ENCODE results near the gene DOC2B.
"Not testable (repeated sequence)": the region's sequence is repeated elsewhere in the genome, so short reads cannot be mapped to it uniquely, and the experiment has no call there.

Gene DOC2B

GRCh38 chr17:210402-210801, 29.0 kb upstream of the DOC2B start:
- no peak overlapping the region for H3K27ac ChIP-seq (ENCODE audit: low read depth, low read length)
- H3K9ac ChIP-seq (ENCODE audit: low read depth in 1 of 2, low read length in 2 of 2) = no peak overlapping the region
- H3K4me3 ChIP-seq (ENCODE audit: low read depth in 1 of 2, low read length in 2 of 2) = no peak overlapping the region
- peaks cover 0 to 6% of the 10 kb centered on the region in 2 donors for H3K36me3 ChIP-seq (ENCODE audit: control insufficient read depth in 1 of 2, insufficient read depth in 2 of 2, low read length in 2 of 2)
- no peaks in the 10 kb centered on the region for H3K9me3 ChIP-seq (ENCODE audit: control insufficient read depth in 1 of 2, low read length in 2 of 2)
- no peaks in the 10 kb centered on the region for H3K27me3 ChIP-seq (ENCODE audit: control insufficient read depth in 1 of 2, insufficient read depth in 2 of 2, low read length in 2 of 2)
- no peaks in the 10 kb centered on the region for H3K4me1 ChIP-seq (ENCODE audit: control insufficient read depth in 1 of 2, insufficient read depth in 2 of 2, low read length in 2 of 2)

GRCh38 chr17:208429-208828, 27.0 kb upstream of the DOC2B start:
- Histone ChIP-seq H3K36me3 (ENCODE audit: control insufficient read depth in 1 of 2, insufficient read depth in 2 of 2, low read length in 2 of 2) (peaks cover 0 to 6% of the 10 kb centered on the region in 2 donors), H3K4me1 (ENCODE audit: control insufficient read depth in 1 of 2, insufficient read depth in 2 of 2, low read length in 2 of 2) (no peaks in the 10 kb centered on the region), H3K4me3 (ENCODE audit: low read depth in 1 of 2, low read length in 2 of 2) (no peak overlapping the region), H3K27ac (ENCODE audit: low read depth, low read length) (no peak overlapping the region), H3K9me3 (ENCODE audit: control insufficient read depth in 1 of 2, low read length in 2 of 2) (no peaks in the 10 kb centered on the region), H3K27me3 (ENCODE audit: control insufficient read depth in 1 of 2, insufficient read depth in 2 of 2, low read length in 2 of 2) (no peaks in the 10 kb centered on the region), H3K9ac (ENCODE audit: low read depth in 1 of 2, low read length in 2 of 2) (no peak overlapping the region)

GRCh38 chr17:207775-208174, 26.3 kb upstream of the DOC2B start:
- Histone ChIP-seq H3K9ac (ENCODE audit: low read depth in 1 of 2, low read length in 2 of 2) (no peak overlapping the region), H3K9me3 (ENCODE audit: control insufficient read depth in 1 of 2, low read length in 2 of 2) (no peaks in the 10 kb centered on the region), H3K27ac (ENCODE audit: low read depth, low read length) (no peak overlapping the region), H3K27me3 (ENCODE audit: control insufficient read depth in 1 of 2, insufficient read depth in 2 of 2, low read length in 2 of 2) (no peaks in the 10 kb centered on the region), H3K36me3 (ENCODE audit: control insufficient read depth in 1 of 2, insufficient read depth in 2 of 2, low read length in 2 of 2) (peaks cover 0 to 6% of the 10 kb centered on the region in 2 donors), H3K4me1 (ENCODE audit: control insufficient read depth in 1 of 2, insufficient read depth in 2 of 2, low read length in 2 of 2) (no peaks in the 10 kb centered on the region), H3K4me3 (ENCODE audit: low read depth in 1 of 2, low read length in 2 of 2) (no peak overlapping the region)

- no peak overlapping the region for H3K4me3 ChIP-seq (ENCODE audit: low read depth in 1 of 2, low read length in 2 of 2)
- no peak overlapping the region for H3K9ac ChIP-seq (ENCODE audit: low read depth in 1 of 2, low read length in 2 of 2)
- no peak overlapping the region for H3K27ac ChIP-seq (ENCODE audit: low read depth, low read length)
- H3K36me3 ChIP-seq (ENCODE audit: control insufficient read depth in 1 of 2, insufficient read depth in 2 of 2, low read length in 2 of 2) = peaks cover 0 to 4% of the 10 kb centered on the region in 2 donors
- H3K9me3 ChIP-seq (ENCODE audit: control insufficient read depth in 1 of 2, low read length in 2 of 2) = no peaks in the 10 kb centered on the region
- no peaks in the 10 kb centered on the region for H3K27me3 ChIP-seq (ENCODE audit: control insufficient read depth in 1 of 2, insufficient read depth in 2 of 2, low read length in 2 of 2)
- H3K4me1 ChIP-seq (ENCODE audit: control insufficient read depth in 1 of 2, insufficient read depth in 2 of 2, low read length in 2 of 2) = no peaks in the 10 kb centered on the region
Measured at GRCh38 chr17:206941-207560, 25.6 kb upstream of the DOC2B start.

GRCh38 chr17:206484-206883, 25.0 kb upstream of the DOC2B start:
- not testable (repeated sequence) for H3K9me3 ChIP-seq (ENCODE audit: control insufficient read depth in 1 of 2, low read length in 2 of 2); H3K27me3 ChIP-seq (ENCODE audit: control insufficient read depth in 1 of 2, insufficient read depth in 2 of 2, low read length in 2 of 2); H3K27ac ChIP-seq (ENCODE audit: low read depth, low read length); H3K9ac ChIP-seq (ENCODE audit: low read depth in 1 of 2, low read length in 2 of 2); H3K4me1 ChIP-seq (ENCODE audit: control insufficient read depth in 1 of 2, insufficient read depth in 2 of 2, low read length in 2 of 2); H3K4me3 ChIP-seq (ENCODE audit: low read depth in 1 of 2, low read length in 2 of 2); H3K36me3 ChIP-seq (ENCODE audit: control insufficient read depth in 1 of 2, insufficient read depth in 2 of 2, low read length in 2 of 2)

- Histone ChIP-seq H3K9me3 (ENCODE audit: control insufficient read depth in 1 of 2, low read length in 2 of 2) (no peaks in the 10 kb centered on the region), H3K4me1 (ENCODE audit: control insufficient read depth in 1 of 2, insufficient read depth in 2 of 2, low read length in 2 of 2) (no peaks in the 10 kb centered on the region), H3K27ac (ENCODE audit: low read depth, low read length) (no peak overlapping the region), H3K9ac (ENCODE audit: low read depth in 1 of 2, low read length in 2 of 2) (no peak overlapping the region), H3K4me3 (ENCODE audit: low read depth in 1 of 2, low read length in 2 of 2) (no peak overlapping the region), H3K36me3 (ENCODE audit: control insufficient read depth in 1 of 2, insufficient read depth in 2 of 2, low read length in 2 of 2) (no peaks in the 10 kb centered on the region), H3K27me3 (ENCODE audit: control insufficient read depth in 1 of 2, insufficient read depth in 2 of 2, low read length in 2 of 2) (no peaks in the 10 kb centered on the region)
Measured at GRCh38 chr17:205817-206216, 24.4 kb upstream of the DOC2B start.

GRCh38 chr17:205148-205669, 23.8 kb upstream of the DOC2B start:
- H3K4me1 ChIP-seq (ENCODE audit: control insufficient read depth in 1 of 2, insufficient read depth in 2 of 2, low read length in 2 of 2) = peaks cover 0 to 4% of the 10 kb centered on the region in 2 donors

GRCh38 chr17:204427-205147, 23.1 kb upstream of the DOC2B start:
- no peak overlapping the region for H3K4me3 ChIP-seq (ENCODE audit: low read depth in 1 of 2, low read length in 2 of 2)
- H3K36me3 ChIP-seq (ENCODE audit: control insufficient read depth in 1 of 2, insufficient read depth in 2 of 2, low read length in 2 of 2) = no peaks in the 10 kb centered on the region
- H3K4me1 ChIP-seq (ENCODE audit: control insufficient read depth in 1 of 2, insufficient read depth in 2 of 2, low read length in 2 of 2) = peaks cover 4% of the 10 kb centered on the region in 2 donors
- peaks cover 0 to 5% of the 10 kb centered on the region in 2 donors for H3K27me3 ChIP-seq (ENCODE audit: control insufficient read depth in 1 of 2, insufficient read depth in 2 of 2, low read length in 2 of 2)
- no peak overlapping the region for H3K9ac ChIP-seq (ENCODE audit: low read depth in 1 of 2, low read length in 2 of 2)
- no peak overlapping the region for H3K27ac ChIP-seq (ENCODE audit: low read depth, low read length)
- no peaks in the 10 kb centered on the region for H3K9me3 ChIP-seq (ENCODE audit: control insufficient read depth in 1 of 2, low read length in 2 of 2)

More at GRCh38 chr17:205148-205669, 23.8 kb upstream of the DOC2B start:
- Histone ChIP-seq H3K36me3 (ENCODE audit: control insufficient read depth in 1 of 2, insufficient read depth in 2 of 2, low read length in 2 of 2) (no peaks in the 10 kb centered on the region), H3K4me3 (ENCODE audit: low read depth in 1 of 2, low read length in 2 of 2) (no peak overlapping the region), H3K9ac (ENCODE audit: low read depth in 1 of 2, low read length in 2 of 2) (no peak overlapping the region), H3K9me3 (ENCODE audit: control insufficient read depth in 1 of 2, low read length in 2 of 2) (no peaks in the 10 kb centered on the region), H3K27me3 (ENCODE audit: control insufficient read depth in 1 of 2, insufficient read depth in 2 of 2, low read length in 2 of 2) (no peaks in the 10 kb centered on the region), H3K27ac (ENCODE audit: low read depth, low read length) (no peak overlapping the region)

- Histone ChIP-seq H3K9me3 (ENCODE audit: control insufficient read depth in 1 of 2, low read length in 2 of 2) (no peaks in the 10 kb centered on the region), H3K36me3 (ENCODE audit: control insufficient read depth in 1 of 2, insufficient read depth in 2 of 2, low read length in 2 of 2) (no peaks in the 10 kb centered on the region), H3K9ac (ENCODE audit: low read depth in 1 of 2, low read length in 2 of 2) (no peak overlapping the region), H3K4me3 (ENCODE audit: low read depth in 1 of 2, low read length in 2 of 2) (no peak overlapping the region), H3K27ac (ENCODE audit: low read depth, low read length) (no peak overlapping the region), H3K4me1 (ENCODE audit: control insufficient read depth in 1 of 2, insufficient read depth in 2 of 2, low read length in 2 of 2) (peaks cover 4% of the 10 kb centered on the region in 2 donors), H3K27me3 (ENCODE audit: control insufficient read depth in 1 of 2, insufficient read depth in 2 of 2, low read length in 2 of 2) (peaks cover 0 to 16% of the 10 kb centered on the region in 2 donors)
Measured at GRCh38 chr17:202501-202951, 21.1 kb upstream of the DOC2B start.

- not testable (repeated sequence) for H3K27ac ChIP-seq (ENCODE audit: low read depth, low read length); H3K4me1 ChIP-seq (ENCODE audit: control insufficient read depth in 1 of 2, insufficient read depth in 2 of 2, low read length in 2 of 2); H3K36me3 ChIP-seq (ENCODE audit: control insufficient read depth in 1 of 2, insufficient read depth in 2 of 2, low read length in 2 of 2); H3K4me3 ChIP-seq (ENCODE audit: low read depth in 1 of 2, low read length in 2 of 2); H3K9me3 ChIP-seq (ENCODE audit: control insufficient read depth in 1 of 2, low read length in 2 of 2); H3K9ac ChIP-seq (ENCODE audit: low read depth in 1 of 2, low read length in 2 of 2)
- peaks cover 0 to 16% of the 10 kb centered on the region in 2 donors for H3K27me3 ChIP-seq (ENCODE audit: control insufficient read depth in 1 of 2, insufficient read depth in 2 of 2, low read length in 2 of 2)
Measured at GRCh38 chr17:201736-202135, 20.3 kb upstream of the DOC2B start.
